Tibial nerve (tissue), 4 donors: Measurements from ENCODE around the gene DNMT3B.

Experiments
- CTCF ChIP-seq, 5 experiments: fragments of 200-600 bp in 3 of 5; fragments of 450-650 bp in 2 of 5; sonication (generic) in 3 of 5; IDR thresholded peaks; one replicate each; pipeline ENCODE4 v1.5.1; 2016 to 2019; ENCODE audit warnings: antibody characterized with exemption in 5 of 5, mild to moderate bottlenecking in 3 of 5, moderate library complexity in 2 of 5
- EP300 ChIP-seq, 2 donors: sonication (generic); formaldehyde crosslinking; IDR thresholded peaks; one replicate each; pipeline ENCODE4 v1.6.1; 2017; ENCODE audit warnings: antibody characterized with exemption in 2 of 2, mild to moderate bottlenecking in 1 of 2
- POLR2A ChIP-seq, 2 donors: fragments of 450-650 bp; IDR thresholded peaks; one replicate each; pipeline ENCODE4 v1.6.1; 2017; ENCODE audit warnings: antibody characterized with exemption in 2 of 2, mild to moderate bottlenecking in 2 of 2, moderate library complexity in 2 of 2

GRCh38 chr20:32828029-32828680, 66.0 kb downstream of the DNMT3B start:
- TF ChIP-seq EP300 (IDR thresholded peaks at IDR 0.05) (no peak), CTCF (IDR thresholded peaks at IDR 0.05) (no peak), POLR2A (IDR thresholded peaks at IDR 0.05) (no peak)
